Astrocyte (in vitro differentiated cells and primary cell): ENCODE measurements around the gene SNCB. TPM values are rescaled to one million over a fixed set of nuclear protein-coding genes. Genes with fewer than 3 reads are reported as not detected.
A peak's percentile ranks its signal among the peaks of the same experiment; 100 is the strongest.

Experiments
- DNase-seq: peaks from one replicate; pipeline ENCODE4 v3.0.0-alpha.2; 2010; ENCODE audit warnings: low read depth
- FAIRE-seq: peaks from 2 replicates; lab custom pipeline; 2011; peaks lifted over from hg19 to GRCh38; lab: Jason Lieb, UNC
- H2AFZ ChIP-seq: 2 replicates; pipeline ENCODE4 v1.6.0; 2012; ENCODE audit warnings: low read depth, low read length, inconsistent platforms
- H3K27ac ChIP-seq: 2 replicates; pipeline ENCODE4 v1.5.1; 2011; ENCODE audit warnings: low read depth, low read length, inconsistent platforms
- H3K27me3 ChIP-seq: 2 replicates; pipeline ENCODE4 v1.6.0; 2011; ENCODE audit warnings: low read length, inconsistent platforms; ENCODE audit not compliant: insufficient read depth
- H3K36me3 ChIP-seq: 2 replicates; pipeline ENCODE4 v1.5.1; 2011; ENCODE audit warnings: low read length, inconsistent platforms; ENCODE audit not compliant: insufficient read depth
- H3K4me1 ChIP-seq: 2 replicates; pipeline ENCODE4 v1.5.1; 2011; ENCODE audit warnings: low read length, inconsistent platforms; ENCODE audit not compliant: insufficient read depth
- H3K4me2 ChIP-seq: 2 replicates; pipeline ENCODE4 v1.6.0; 2012; ENCODE audit warnings: low read length, inconsistent platforms
- H3K4me3 ChIP-seq: 2 replicates; pipeline ENCODE4 v1.5.1; 2011; ENCODE audit warnings: low read depth, mild to moderate bottlenecking, low read length, inconsistent platforms; ENCODE audit not compliant: insufficient read depth
- H3K79me2 ChIP-seq: 2 replicates; pipeline ENCODE4 v1.6.0; 2012; ENCODE audit warnings: mild to moderate bottlenecking, low read length, inconsistent platforms; ENCODE audit not compliant: insufficient read depth
- H3K9ac ChIP-seq: 2 replicates; pipeline ENCODE4 v1.6.0; 2012; ENCODE audit warnings: mild to moderate bottlenecking, low read length, inconsistent platforms
- H3K9me3 ChIP-seq: 2 replicates; pipeline ENCODE4 v1.5.1; 2012; ENCODE audit warnings: low read depth, mild to moderate bottlenecking, low read length, inconsistent platforms; ENCODE audit not compliant: insufficient read depth
- H4K20me1 ChIP-seq: 2 replicates; pipeline ENCODE4 v1.6.0; 2012; ENCODE audit warnings: low read length, inconsistent platforms; ENCODE audit not compliant: insufficient read depth
- H3K27ac Mint-ChIP-seq: one replicate; pipeline ENCODE4 v1.8.0; 2021; ENCODE audit warnings: mild to moderate bottlenecking, mixed read lengths; ENCODE audit not compliant: unreplicated experiment
- H3K27me3 Mint-ChIP-seq: one replicate; pipeline ENCODE4 v1.8.0; 2021; ENCODE audit warnings: low read depth, mixed read lengths; ENCODE audit not compliant: unreplicated experiment
- H3K36me3 Mint-ChIP-seq: one replicate; pipeline ENCODE4 v1.8.0; 2021; ENCODE audit warnings: low read depth, mixed read lengths; ENCODE audit not compliant: unreplicated experiment
- H3K4me1 Mint-ChIP-seq: one replicate; pipeline ENCODE4 v1.8.0; 2021; ENCODE audit warnings: low read depth, mixed read lengths; ENCODE audit not compliant: unreplicated experiment
- H3K4me3 Mint-ChIP-seq: one replicate; pipeline ENCODE4 v1.8.0; 2021; ENCODE audit warnings: mild to moderate bottlenecking, moderate library complexity, mixed read lengths; ENCODE audit not compliant: unreplicated experiment
- H3K9me3 Mint-ChIP-seq: one replicate; pipeline ENCODE4 v1.8.0; 2021; ENCODE audit warnings: mild to moderate bottlenecking, mixed read lengths; ENCODE audit not compliant: unreplicated experiment
- CTCF ChIP-seq: IDR thresholded peaks from 2 replicates; pipeline ENCODE4 v1.5.1; 2011; ENCODE audit warnings: low read depth, mild to moderate bottlenecking, inconsistent platforms, low read length, moderate library complexity; ENCODE audit not compliant: insufficient read depth
- EZH2 ChIP-seq: IDR thresholded peaks from 2 replicates; pipeline ENCODE4 v1.6.1; 2012; ENCODE audit warnings: mild to moderate bottlenecking, low read length, inconsistent platforms; ENCODE audit not compliant: insufficient read depth
- total RNA-seq: library from RNA; stranded (reverse); gene quantifications from 2 replicates; pipeline ENCODE4 v1.2.1, GENCODE V29; 2021

Gene SNCB
- total RNA-seq, 1 donor from 2014 or later, result 3.4 TPM

DNA sequence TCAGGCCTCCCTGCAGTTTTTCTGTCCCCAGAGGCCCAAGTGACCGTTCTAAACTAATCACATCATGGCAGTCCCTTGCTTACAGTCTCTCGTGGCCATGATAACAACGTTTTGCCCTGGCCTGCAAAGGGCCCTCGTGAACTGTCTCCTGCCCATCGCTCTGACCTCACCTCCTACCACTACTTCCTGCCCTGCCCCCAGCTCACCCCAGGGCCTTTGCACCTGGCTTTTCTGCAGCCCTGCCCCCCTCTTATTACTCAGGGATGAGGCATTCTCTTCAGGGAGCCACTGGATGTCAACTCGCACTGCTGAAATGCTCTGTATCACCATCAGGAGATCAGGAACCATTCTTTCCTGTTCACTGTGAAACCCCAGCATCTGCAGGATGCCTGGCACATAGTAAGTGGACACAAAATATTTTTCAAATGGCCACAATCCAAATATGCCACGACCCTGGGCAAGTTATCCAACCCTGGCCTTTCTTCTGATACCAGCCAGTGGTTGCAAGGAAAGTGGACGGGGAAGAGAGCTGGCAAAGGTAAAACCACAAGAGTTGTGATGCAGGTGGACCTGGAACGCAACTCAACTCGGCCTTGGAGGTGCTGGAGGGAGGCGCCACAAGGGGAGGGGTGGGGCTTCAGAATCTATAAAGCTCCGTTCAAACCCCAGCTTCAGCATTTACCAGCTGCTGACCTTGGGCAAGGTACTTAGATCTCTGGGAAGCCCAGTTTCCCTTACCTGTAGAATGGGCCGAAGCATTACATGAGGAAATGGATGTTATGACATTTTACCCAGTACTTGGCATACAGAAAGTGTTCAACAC, 1.7 kb downstream of the SNCB start:
- Mint-ChIP-seq H3K27ac (no peak overlapping the region), H3K4me3 (peak overlapping the region; percentile 74), H3K4me1 (peaks cover 21% of the 10 kb centered on the region), H3K36me3 (peaks cover 4% of the 10 kb centered on the region), H3K9me3 (no peaks in the 10 kb centered on the region), H3K27me3 (peaks cover 66% of the 10 kb centered on the region)
- FAIRE-seq, result no peak
- Histone ChIP-seq H3K4me2 (no peak overlapping the region), H3K36me3 (no peaks in the 10 kb centered on the region), H3K9me3 (no peaks in the 10 kb centered on the region), H3K9ac (no peak overlapping the region), H4K20me1 (peaks cover under 1% of the 10 kb centered on the region), H2AFZ (no peak overlapping the region), H3K27ac (no peak overlapping the region), H3K27me3 (peaks cover 48% of the 10 kb centered on the region), H3K79me2 (no peaks in the 10 kb centered on the region), H3K4me1 (peaks cover 10% of the 10 kb centered on the region), H3K4me3 (no peak overlapping the region)
- no peak for DNase-seq
- TF ChIP-seq EZH2, result no peak
- no peak for TF ChIP-seq CTCF

GRCh38 chr5:176627582-176627981, 2.8 kb downstream of the SNCB start:
- Histone ChIP-seq H2AFZ (no peak overlapping the region), H4K20me1 (no peaks in the 10 kb centered on the region), H3K27ac (no peak overlapping the region), H3K36me3 (no peaks in the 10 kb centered on the region), H3K79me2 (no peaks in the 10 kb centered on the region), H3K9ac (no peak overlapping the region), H3K9me3 (no peaks in the 10 kb centered on the region), H3K4me1 (peaks cover 10% of the 10 kb centered on the region), H3K27me3 (peaks cover 38% of the 10 kb centered on the region), H3K4me3 (no peak overlapping the region), H3K4me2 (no peak overlapping the region)
- Mint-ChIP-seq H3K4me1 (peaks cover 21% of the 10 kb centered on the region), H3K4me3 (no peak overlapping the region), H3K27ac (no peak overlapping the region), H3K27me3 (peaks cover 61% of the 10 kb centered on the region), H3K36me3 (peaks cover 4% of the 10 kb centered on the region), H3K9me3 (no peaks in the 10 kb centered on the region)
- FAIRE-seq (no peak), DNase-seq (no peak)
- TF ChIP-seq CTCF (no peak), EZH2 (no peak)

GRCh38 chr5:176626876-176627236, 3.5 kb downstream of the SNCB start:
- Histone ChIP-seq H4K20me1 (no peaks in the 10 kb centered on the region), H3K4me2 (no peak overlapping the region), H3K79me2 (no peaks in the 10 kb centered on the region), H3K9me3 (no peaks in the 10 kb centered on the region), H3K36me3 (no peaks in the 10 kb centered on the region), H2AFZ (no peak overlapping the region), H3K9ac (no peak overlapping the region), H3K27me3 (peaks cover 40% of the 10 kb centered on the region), H3K27ac (no peak overlapping the region), H3K4me1 (peaks cover 10% of the 10 kb centered on the region), H3K4me3 (no peak overlapping the region)
- DNase-seq (no peak), FAIRE-seq (no peak)
- TF ChIP-seq EZH2, result no peak
- TF ChIP-seq CTCF, result no peak
- Mint-ChIP-seq H3K36me3 (peaks cover 4% of the 10 kb centered on the region), H3K9me3 (no peaks in the 10 kb centered on the region), H3K4me1 (peaks cover 24% of the 10 kb centered on the region), H3K27ac (no peak overlapping the region), H3K4me3 (no peak overlapping the region), H3K27me3 (peaks cover 59% of the 10 kb centered on the region)
